ENCODE data around the gene DDX51.

The DDX51 gene

GRCh38 chr12:132180648-132181546 is 36.8 kb upstream of the DDX51 start:
- DNase-seq (ENCODE audit: insufficient read length, low spot score) = no peak
- peak; percentile 99 for FAIRE-seq

- no peak for DNase-seq (ENCODE audit: insufficient read length, low spot score)
- peak; percentile 86 for FAIRE-seq
These were observed 35.6 kb upstream of the DDX51 start for GRCh38 chr12:132179431-132180362.

- no peak for DNase-seq (ENCODE audit: insufficient read length, low spot score)
- no peak for FAIRE-seq
These were observed 34.8 kb upstream of the DDX51 start for GRCh38 chr12:132178801-132179401.

- FAIRE-seq (no peak), DNase-seq (ENCODE audit: insufficient read length, low spot score) (no peak)
These were observed 34.2 kb upstream of the DDX51 start for GRCh38 chr12:132178316-132178715.

- DNase-seq (ENCODE audit: insufficient read length, low spot score) (no peak), FAIRE-seq (no peak)
These were observed 32.9 kb upstream of the DDX51 start for GRCh38 chr12:132176920-132177551.

GRCh38 chr12:132176385-132176919 is 32.3 kb upstream of the DDX51 start:
- DNase-seq (ENCODE audit: insufficient read length, low spot score) (no peak), FAIRE-seq (no peak)

- FAIRE-seq = no peak
- DNase-seq (ENCODE audit: insufficient read length, low spot score) = no peak
These were observed 31.6 kb upstream of the DDX51 start for GRCh38 chr12:132175496-132176384.

- FAIRE-seq = no peak
- DNase-seq (ENCODE audit: insufficient read length, low spot score) = no peak
These were observed 30.8 kb upstream of the DDX51 start for GRCh38 chr12:132174839-132175490.

- DNase-seq (ENCODE audit: insufficient read length, low spot score) = no peak
- no peak for FAIRE-seq
These were observed 30.1 kb upstream of the DDX51 start for GRCh38 chr12:132174015-132174838.

GRCh38 chr12:132173135-132174014 is 29.3 kb upstream of the DDX51 start:
- FAIRE-seq = no peak
- no peak for DNase-seq (ENCODE audit: insufficient read length, low spot score)

GRCh38 chr12:132172619-132173018 is 28.5 kb upstream of the DDX51 start:
- DNase-seq (ENCODE audit: insufficient read length, low spot score) (no peak), FAIRE-seq (no peak)

GRCh38 chr12:132171968-132172521 is 27.9 kb upstream of the DDX51 start:
- FAIRE-seq = no peak
- no peak for DNase-seq (ENCODE audit: insufficient read length, low spot score)

- FAIRE-seq (no peak), DNase-seq (ENCODE audit: insufficient read length, low spot score) (no peak)
These were observed 27.3 kb upstream of the DDX51 start for GRCh38 chr12:132171293-132171967.

- no peak for FAIRE-seq
- DNase-seq (ENCODE audit: insufficient read length, low spot score) = no peak
These were observed 26.6 kb upstream of the DDX51 start for GRCh38 chr12:132170637-132171292.

GRCh38 chr12:132170094-132170636 is 26.0 kb upstream of the DDX51 start:
- no peak for FAIRE-seq
- DNase-seq (ENCODE audit: insufficient read length, low spot score) = peak; percentile 49

Data from HTR-8/SVneo (cell line).